ENCODE measurements around the gene FALEC. TPM values are rescaled to one million over a fixed set of nuclear protein-coding genes. Genes with fewer than 3 reads are reported as not detected.

The FALEC gene
- total and polyA plus RNA-seq, 9 of the 15 experiments (the other 6 are each of a cell fraction or from before 2014, with no cell fraction given), result 0.15 to 1.8 (median 0.53) TPM; not detected in 5

DNA sequence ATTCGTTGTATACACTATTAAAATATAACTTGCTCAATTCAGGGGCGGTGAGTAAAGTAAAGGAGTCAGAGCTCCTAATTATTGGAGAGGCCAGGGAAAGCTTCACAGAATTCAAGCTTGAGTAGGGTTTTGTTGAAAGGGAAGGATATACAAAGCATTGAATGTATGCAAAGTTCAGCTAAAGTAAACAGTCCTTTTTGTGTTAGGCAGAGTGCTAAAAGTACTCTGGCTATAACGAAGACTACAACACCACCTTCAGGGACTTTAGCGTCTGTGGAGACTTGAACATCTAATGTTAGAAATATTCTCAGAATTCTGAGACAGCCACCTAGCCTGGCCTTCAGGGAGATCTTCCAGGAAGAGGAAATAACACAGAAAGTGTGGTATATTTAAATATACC is 1.1 kb downstream of the FALEC start:
- peaks cover 13% of the 10 kb centered on the region; the same call in 1 of the 3 replicates for H3K79me2 ChIP-seq (ENCODE audit: control insufficient read depth, insufficient read depth, low read length)
- H3K4me2 ChIP-seq (ENCODE audit: insufficient read depth, low read length), result peak overlapping the region; percentile 81
- 5% methylated on average over 4 of the region's 4 CpGs for WGBS (ENCODE audit: insufficient coverage, low coverage, missing lambda C conversion rate)
- intact Hi-C loops (cut with micrococcal nuclease), result loop anchor here (2.0 to 5.0 kb wide), 2 partner anchors 30 to 54 kb away; no protein-coding TSS in a partner anchor
- peak overlapping the region; percentile 45 for H3K27ac ChIP-seq (ENCODE audit: extremely low read depth, low read depth, low read length)
- peak; percentile 35 for ATAC-seq
- H3K9me1 ChIP-seq (ENCODE audit: control insufficient read depth, insufficient read depth, low read length), result no peaks in the 10 kb centered on the region
- H3K36me3 ChIP-seq (ENCODE audit: control insufficient read depth, insufficient read depth, low read length), result peaks cover 19% of the 10 kb centered on the region; the same call in 2 of the 3 replicates
- peak; percentile 67 for FAIRE-seq
- peak in 2 of 4 experiments; percentile 32 to 68 for DNase-seq (ENCODE audit: extremely low read depth in 1 of 4, low spot score in 3 of 4)
- H3K9me3 ChIP-seq (replicated peaks; ENCODE audit: control insufficient read depth, insufficient read depth, low read depth, low read length), result no peaks in the 10 kb centered on the region
- ChIA-PET CTCF (ENCODE audit: low intra/inter-chr PET ratio) (interaction anchor here (0.8 to 1.3 kb wide), 3 partner anchors 50 to 260 kb away, joined by 3 to 10 read pairs (median 7); no protein-coding TSS in a partner anchor), POLR2A (interaction anchor here (0.6 to 2.9 kb wide), 13 partner anchors 10 to 541 kb away, joined by 3 to 18 read pairs (median 3); partner anchors contain the start of gene TARS2)
- peak overlapping the region; percentile 77 for H2AFZ ChIP-seq (ENCODE audit: low read depth, low read length)
- peak overlapping the region; percentile 43 for H3K4me3 ChIP-seq
- in situ Hi-C loops (cut with MboI), result no loop called here
- peak overlapping the region; percentile 57 to 82; a peak in 3 of 4 replicates for H3K9ac ChIP-seq (ENCODE audit: insufficient read depth in 1 of 2, low read depth in 2 of 2, low read length in 2 of 2)
- peaks cover 28 to 32% of the 10 kb centered on the region in 2 experiments; a peak in 4 of 5 replicates for H3K4me1 ChIP-seq (replicated peaks in 1 of 2; ENCODE audit: control insufficient read depth in 2 of 2, insufficient read depth in 2 of 2, low read length in 2 of 2)
- BruUV-seq (replicated peaks), result TSS peak; percentile 40
- no peaks in the 10 kb centered on the region for H4K20me1 ChIP-seq (replicated peaks; ENCODE audit: control insufficient read depth, insufficient read depth, low read length)
- no peaks in the 10 kb centered on the region for H3K27me3 ChIP-seq (ENCODE audit: control insufficient read depth in 2 of 2, insufficient read depth in 2 of 2, low read length in 2 of 2)
- TF ChIP-seq, protein P1, sequence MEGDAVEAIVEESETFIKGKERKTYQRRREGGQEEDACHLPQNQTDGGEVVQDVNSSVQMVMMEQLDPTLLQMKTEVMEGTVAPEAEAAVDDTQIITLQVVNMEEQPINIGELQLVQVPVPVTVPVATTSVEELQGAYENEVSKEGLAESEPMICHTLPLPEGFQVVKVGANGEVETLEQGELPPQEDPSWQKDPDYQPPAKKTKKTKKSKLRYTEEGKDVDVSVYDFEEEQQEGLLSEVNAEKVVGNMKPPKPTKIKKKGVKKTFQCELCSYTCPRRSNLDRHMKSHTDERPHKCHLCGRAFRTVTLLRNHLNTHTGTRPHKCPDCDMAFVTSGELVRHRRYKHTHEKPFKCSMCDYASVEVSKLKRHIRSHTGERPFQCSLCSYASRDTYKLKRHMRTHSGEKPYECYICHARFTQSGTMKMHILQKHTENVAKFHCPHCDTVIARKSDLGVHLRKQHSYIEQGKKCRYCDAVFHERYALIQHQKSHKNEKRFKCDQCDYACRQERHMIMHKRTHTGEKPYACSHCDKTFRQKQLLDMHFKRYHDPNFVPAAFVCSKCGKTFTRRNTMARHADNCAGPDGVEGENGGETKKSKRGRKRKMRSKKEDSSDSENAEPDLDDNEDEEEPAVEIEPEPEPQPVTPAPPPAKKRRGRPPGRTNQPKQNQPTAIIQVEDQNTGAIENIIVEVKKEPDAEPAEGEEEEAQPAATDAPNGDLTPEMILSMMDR (IDR thresholded peaks at IDR 0.05 in 2 of 3, conservative IDR thresholded peaks at IDR 0.05 in 1 of 3; ENCODE audit: insufficient read depth in 2 of 3, low read depth in 1 of 3, low read length in 3 of 3), result peak; percentile 27 to 70 (median 30); a peak in 3 of 6 replicates
- peak; percentile 29; the same call in 1 of the 2 replicates for TF ChIP-seq GATAD2B (IDR thresholded peaks at IDR 0.05; ENCODE audit: borderline replicate concordance)
- peak; percentile 59 to 78 for TF ChIP-seq RAD21 (CRISPR knock-in tag; conservative IDR thresholded peaks at IDR 0.05 in 1 of 2, IDR thresholded peaks at IDR 0.05 in 1 of 2)
- 0 out of 2 replicates have a peak, but pooled peaks have one; percentile 10 for TF ChIP-seq JUND (IDR thresholded peaks at IDR 0.05; ENCODE audit: borderline replicate concordance, low read depth, low read length)
- TF ChIP-seq JUND (tag; IDR thresholded peaks at IDR 0.05; ENCODE audit: borderline replicate concordance, low read depth, low read length), result no peak; the same call in 2 of the 3 replicates
- TF ChIP-seq FOXK2 (conservative IDR thresholded peaks at IDR 0.05 in 1 of 2, IDR thresholded peaks at IDR 0.05 in 1 of 2; ENCODE audit: low read depth in 2 of 2), result peak in 1 of 2 experiments; percentile 22; a peak in 1 of 4 replicates
- TF ChIP-seq, protein P2, sequence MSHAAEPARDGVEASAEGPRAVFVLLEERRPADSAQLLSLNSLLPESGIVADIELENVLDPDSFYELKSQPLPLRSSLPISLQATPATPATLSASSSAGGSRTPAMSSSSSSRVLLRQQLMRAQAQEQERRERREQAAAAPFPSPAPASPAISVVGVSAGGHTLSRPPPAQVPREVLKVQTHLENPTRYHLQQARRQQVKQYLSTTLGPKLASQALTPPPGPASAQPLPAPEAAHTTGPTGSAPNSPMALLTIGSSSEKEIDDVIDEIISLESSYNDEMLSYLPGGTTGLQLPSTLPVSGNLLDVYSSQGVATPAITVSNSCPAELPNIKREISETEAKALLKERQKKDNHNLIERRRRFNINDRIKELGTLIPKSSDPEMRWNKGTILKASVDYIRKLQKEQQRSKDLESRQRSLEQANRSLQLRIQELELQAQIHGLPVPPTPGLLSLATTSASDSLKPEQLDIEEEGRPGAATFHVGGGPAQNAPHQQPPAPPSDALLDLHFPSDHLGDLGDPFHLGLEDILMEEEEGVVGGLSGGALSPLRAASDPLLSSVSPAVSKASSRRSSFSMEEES (CRISPR knock-in tag; IDR thresholded peaks at IDR 0.05), result no peak
- TF ChIP-seq, protein P3, sequence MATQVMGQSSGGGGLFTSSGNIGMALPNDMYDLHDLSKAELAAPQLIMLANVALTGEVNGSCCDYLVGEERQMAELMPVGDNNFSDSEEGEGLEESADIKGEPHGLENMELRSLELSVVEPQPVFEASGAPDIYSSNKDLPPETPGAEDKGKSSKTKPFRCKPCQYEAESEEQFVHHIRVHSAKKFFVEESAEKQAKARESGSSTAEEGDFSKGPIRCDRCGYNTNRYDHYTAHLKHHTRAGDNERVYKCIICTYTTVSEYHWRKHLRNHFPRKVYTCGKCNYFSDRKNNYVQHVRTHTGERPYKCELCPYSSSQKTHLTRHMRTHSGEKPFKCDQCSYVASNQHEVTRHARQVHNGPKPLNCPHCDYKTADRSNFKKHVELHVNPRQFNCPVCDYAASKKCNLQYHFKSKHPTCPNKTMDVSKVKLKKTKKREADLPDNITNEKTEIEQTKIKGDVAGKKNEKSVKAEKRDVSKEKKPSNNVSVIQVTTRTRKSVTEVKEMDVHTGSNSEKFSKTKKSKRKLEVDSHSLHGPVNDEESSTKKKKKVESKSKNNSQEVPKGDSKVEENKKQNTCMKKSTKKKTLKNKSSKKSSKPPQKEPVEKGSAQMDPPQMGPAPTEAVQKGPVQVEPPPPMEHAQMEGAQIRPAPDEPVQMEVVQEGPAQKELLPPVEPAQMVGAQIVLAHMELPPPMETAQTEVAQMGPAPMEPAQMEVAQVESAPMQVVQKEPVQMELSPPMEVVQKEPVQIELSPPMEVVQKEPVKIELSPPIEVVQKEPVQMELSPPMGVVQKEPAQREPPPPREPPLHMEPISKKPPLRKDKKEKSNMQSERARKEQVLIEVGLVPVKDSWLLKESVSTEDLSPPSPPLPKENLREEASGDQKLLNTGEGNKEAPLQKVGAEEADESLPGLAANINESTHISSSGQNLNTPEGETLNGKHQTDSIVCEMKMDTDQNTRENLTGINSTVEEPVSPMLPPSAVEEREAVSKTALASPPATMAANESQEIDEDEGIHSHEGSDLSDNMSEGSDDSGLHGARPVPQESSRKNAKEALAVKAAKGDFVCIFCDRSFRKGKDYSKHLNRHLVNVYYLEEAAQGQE (IDR thresholded peaks at IDR 0.05; ENCODE audit: borderline replicate concordance), result peak; percentile 54; the same call in 1 of the 2 replicates
- TF ChIP-seq, protein P3 (CRISPR knock-in tag; IDR thresholded peaks at IDR 0.05; ENCODE audit: low read depth), result no peak

All from K562 (cell line).